Activated CD4-positive, CD25-positive, alpha-beta regulatory T cell treated with anti-CD3 and anti-CD28 coated beads, Interleukin-2, amount 50 U/mL, for 16 hours (primary cell): ENCODE measurements around the gene PPIP5K1.
"Not testable (repeated sequence)": the region's sequence is repeated elsewhere in the genome, so short reads cannot be mapped to it uniquely, and the experiment has no call there.

ENCODE experiments used
- DNase-seq: peaks from one replicate; pipeline ENCODE4 v3.0.0-alpha.2; 2020; ENCODE audit warnings: low read depth, low spot score

Gene PPIP5K1

GRCh38 chr15:43545426-43545825 lies 44.6 kb downstream of the PPIP5K1 start:
- no peak for DNase-seq

- no peak for DNase-seq
Measured at GRCh38 chr15:43544266-43544665, 45.7 kb downstream of the PPIP5K1 start.

- DNase-seq: no peak
Measured at GRCh38 chr15:43541785-43542184, 48.2 kb downstream of the PPIP5K1 start.

- no peak for DNase-seq
Measured at GRCh38 chr15:43538091-43538490, 51.9 kb downstream of the PPIP5K1 start.

GRCh38 chr15:43534897-43535296 lies 55.1 kb downstream of the PPIP5K1 start:
- DNase-seq: no peak

- not testable (repeated sequence) for DNase-seq
Measured at GRCh38 chr15:43532826-43533225, 57.2 kb downstream of the PPIP5K1 start.

GRCh38 chr15:43531018-43531670 lies 58.9 kb downstream of the PPIP5K1 start:
- DNase-seq: no peak

- DNase-seq: no peak
Measured at GRCh38 chr15:43529587-43530345, 60.2 kb downstream of the PPIP5K1 start.

- DNase-seq: no peak
Measured at GRCh38 chr15:43529141-43529540, 60.9 kb downstream of the PPIP5K1 start.

GRCh38 chr15:43528542-43529007 lies 61.4 kb downstream of the PPIP5K1 start:
- DNase-seq: no peak

- DNase-seq: no peak
Measured at GRCh38 chr15:43527802-43528541, 62.0 kb downstream of the PPIP5K1 start.

GRCh38 chr15:43527016-43527801 lies 62.8 kb downstream of the PPIP5K1 start:
- DNase-seq: no peak

GRCh38 chr15:43526261-43526930 lies 63.6 kb downstream of the PPIP5K1 start:
- no peak for DNase-seq

GRCh38 chr15:43525131-43525530 lies 64.9 kb downstream of the PPIP5K1 start:
- no peak for DNase-seq

- DNase-seq: no peak
Measured at GRCh38 chr15:43524254-43524845, 65.7 kb downstream of the PPIP5K1 start.

GRCh38 chr15:43523646-43524045 lies 66.4 kb downstream of the PPIP5K1 start:
- DNase-seq: no peak

GRCh38 chr15:43522247-43522646 lies 67.8 kb downstream of the PPIP5K1 start:
- no peak for DNase-seq

GRCh38 chr15:43521419-43521818 lies 68.6 kb downstream of the PPIP5K1 start:
- no peak for DNase-seq

GRCh38 chr15:43520138-43520537 lies 69.9 kb downstream of the PPIP5K1 start:
- no peak for DNase-seq

- DNase-seq: no peak
Measured at GRCh38 chr15:43519196-43519595, 70.8 kb downstream of the PPIP5K1 start.
